ENCODE results near the gene SPRR5.

SPRR5 gene

DNA sequence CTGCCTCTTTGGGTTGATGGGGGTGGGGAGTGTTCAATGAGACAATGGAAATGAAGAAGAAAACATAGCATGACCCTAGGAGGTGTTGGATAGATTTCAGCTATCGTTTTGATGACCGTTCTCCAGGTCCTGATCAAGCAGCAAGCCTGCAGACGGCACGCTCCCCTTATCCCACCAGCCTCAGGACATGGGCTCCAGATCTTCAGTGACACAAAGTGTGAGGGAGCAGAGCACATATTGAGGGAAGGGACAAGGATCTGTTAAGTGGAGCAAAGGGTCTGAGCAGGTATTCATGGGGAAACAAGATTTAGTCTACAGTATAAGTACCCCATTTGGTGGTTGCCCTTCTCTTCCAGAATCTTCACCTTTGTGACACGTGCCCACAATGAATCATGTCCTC, 4.7 kb downstream of the SPRR5 start:
- DNase-seq, result no peak

DNA sequence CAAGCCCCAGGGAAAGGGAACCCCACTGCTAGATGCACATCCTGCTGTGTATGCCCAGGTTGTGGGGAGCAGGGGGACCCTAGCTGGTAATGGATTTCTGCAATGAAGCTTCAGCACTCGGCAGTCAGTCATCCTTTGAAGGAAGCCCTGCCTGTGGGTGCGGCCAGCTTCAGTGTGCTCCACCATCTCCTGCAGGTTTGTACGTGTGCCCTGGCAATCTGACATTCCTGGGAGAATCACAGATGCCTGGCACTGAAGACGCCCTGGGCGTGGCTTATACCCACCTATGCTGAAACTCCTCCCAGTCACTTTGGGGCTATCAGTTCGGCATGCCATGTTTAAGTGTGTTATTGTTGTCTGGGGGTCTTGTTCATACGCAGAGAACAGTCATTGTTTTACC, 6.8 kb downstream of the SPRR5 start:
- no peak for DNase-seq

DNA sequence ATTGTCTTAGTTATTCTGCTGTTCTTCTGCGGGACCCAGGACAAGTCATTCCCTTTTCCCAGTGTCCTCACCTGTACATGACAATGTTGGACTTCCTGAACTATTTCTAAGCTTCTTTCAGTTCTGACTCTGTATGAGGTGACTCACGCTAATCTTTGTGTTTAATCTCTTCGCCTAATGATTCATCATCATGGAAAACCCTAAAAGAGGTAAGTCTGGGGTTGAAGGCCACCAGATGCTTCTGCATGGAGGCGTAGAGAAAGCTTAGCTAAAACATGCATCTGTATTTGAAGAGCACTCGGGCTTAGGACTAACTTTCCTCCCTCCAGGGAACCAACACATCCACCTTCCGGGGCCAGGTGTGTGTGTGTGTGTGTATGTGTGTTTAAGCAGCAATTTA, 7.4 kb downstream of the SPRR5 start:
- no peak for DNase-seq

DNA sequence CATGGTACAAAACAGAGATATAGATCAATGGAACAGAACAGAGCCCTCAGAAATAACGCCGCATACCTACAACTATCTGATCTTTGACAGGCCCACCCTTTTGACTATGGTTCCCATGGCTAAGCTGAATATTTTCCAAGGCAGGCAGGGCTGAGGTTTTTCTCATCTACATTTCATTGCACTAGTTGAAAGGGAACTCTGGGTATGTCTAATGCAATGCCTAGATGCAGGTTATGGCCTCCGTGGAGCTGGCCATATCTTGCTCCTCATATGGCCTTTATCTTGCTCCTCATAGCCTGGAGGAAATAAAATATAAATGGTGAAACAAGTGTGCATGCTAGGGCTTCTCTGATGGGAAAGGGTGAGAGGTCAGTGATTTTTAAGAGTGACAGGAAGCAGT, 10.6 kb downstream of the SPRR5 start:
- DNase-seq, result no peak

DNA sequence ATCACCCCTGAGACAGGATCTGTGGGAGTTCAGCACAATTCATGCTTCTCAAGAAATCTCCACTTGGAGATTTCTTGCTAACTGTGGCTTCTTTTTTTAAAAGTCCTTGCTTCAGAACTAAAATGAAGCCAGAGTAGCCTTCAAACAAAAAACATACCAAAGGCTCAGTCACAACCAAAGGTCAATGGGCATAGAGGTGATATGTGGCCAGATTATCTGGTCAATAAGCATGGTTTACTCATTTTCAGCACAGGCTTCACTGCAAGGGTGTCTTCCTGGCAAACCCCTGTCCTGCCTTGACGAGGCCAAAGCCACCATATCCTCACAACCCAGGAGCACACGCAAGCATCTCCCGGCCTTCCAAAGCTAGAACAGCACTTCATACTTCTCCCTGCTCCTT, 12.3 kb downstream of the SPRR5 start:
- DNase-seq, result no peak

DNA sequence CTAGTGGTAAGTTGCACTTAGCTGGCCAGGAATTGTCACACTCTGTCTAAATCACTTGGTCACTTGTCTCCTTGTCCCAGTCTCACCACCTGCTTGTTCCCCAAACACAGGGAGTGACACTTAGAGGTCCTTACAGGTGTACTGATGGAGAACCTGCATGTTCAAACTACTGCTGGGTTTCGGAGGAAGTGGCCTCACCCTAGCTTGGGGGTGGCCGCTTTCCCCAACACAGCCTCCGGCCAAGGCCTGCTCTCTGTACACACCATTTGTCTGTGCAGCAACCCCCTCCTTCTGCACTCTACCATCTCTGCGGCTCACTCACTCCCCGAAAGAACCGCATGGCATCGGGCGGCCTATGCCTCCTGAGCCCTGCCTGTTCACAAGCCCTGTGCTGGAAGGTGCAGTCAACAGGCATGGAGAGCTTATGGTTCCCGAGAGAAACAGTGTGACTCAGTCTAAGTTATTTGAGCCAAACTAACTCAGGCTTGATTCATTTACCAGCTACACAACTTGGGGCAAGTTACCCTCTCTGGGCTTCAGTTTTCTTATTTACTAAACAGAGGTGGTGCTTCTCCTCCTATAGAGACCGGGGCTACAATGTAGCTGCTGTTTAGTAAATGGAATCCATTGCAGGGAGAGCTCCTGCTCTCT, 12.9 kb downstream of the SPRR5 start:
- no peak for DNase-seq

DNA sequence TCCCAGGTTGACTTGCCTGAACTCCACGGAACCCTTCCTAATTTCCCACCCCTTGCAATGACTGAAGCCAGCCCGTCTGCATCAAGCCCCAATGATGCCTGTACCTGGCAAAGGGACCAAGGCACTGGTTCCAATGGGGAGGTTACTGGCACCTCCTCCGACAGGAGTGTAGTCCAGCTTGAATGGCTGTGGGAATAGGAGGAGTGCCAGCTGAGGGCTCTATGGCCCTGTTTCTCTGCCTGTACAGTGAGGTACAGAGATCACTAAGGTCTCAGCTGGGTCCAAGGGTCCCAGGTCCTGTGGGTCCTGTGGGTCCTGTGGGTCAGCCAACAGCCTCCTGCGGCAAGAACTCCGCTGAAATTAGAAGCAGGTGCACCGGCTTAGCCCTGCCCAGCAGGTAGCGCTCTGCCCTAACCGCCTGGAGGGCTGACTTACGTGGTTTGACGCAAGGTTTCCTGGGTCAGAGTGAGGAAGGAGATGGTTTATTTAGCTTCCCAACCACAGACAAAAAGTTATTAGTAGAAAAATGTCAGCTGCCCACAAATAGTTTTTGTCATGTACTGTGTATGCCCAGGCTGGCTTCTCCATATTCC, 13.5 kb downstream of the SPRR5 start:
- DNase-seq, result no peak

DNA sequence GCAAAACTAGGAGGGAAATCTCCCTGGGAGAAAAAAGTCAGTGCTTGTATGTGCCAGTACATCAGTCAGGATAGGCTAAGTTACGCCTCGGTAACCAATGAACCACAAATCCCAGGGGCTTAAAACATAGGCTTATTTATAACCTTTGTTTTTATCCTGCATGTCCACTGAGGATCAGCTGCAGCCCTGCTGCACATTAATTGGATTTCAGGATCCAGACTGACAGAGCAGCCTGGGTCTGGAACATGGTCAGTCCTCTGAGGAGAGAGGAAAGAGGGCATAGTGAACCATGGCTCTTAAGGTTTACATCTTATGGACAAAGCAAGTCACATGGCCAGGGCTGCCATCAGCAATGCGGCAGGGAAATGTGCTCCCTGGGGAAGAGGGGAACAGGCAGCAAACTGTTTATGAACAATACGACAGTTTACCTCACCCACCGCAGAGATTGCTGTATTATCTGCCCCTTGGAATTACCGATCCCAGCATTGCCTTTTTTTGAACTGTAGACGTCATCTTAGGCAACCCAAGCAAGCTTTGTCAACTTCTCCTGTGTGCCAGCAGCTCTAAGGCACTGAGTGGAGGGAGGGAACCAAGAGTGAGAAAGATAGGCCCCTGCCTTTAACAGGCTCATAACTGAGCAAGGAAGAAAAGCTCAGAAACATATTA, 14.4 kb downstream of the SPRR5 start:
- DNase-seq, result no peak

DNA sequence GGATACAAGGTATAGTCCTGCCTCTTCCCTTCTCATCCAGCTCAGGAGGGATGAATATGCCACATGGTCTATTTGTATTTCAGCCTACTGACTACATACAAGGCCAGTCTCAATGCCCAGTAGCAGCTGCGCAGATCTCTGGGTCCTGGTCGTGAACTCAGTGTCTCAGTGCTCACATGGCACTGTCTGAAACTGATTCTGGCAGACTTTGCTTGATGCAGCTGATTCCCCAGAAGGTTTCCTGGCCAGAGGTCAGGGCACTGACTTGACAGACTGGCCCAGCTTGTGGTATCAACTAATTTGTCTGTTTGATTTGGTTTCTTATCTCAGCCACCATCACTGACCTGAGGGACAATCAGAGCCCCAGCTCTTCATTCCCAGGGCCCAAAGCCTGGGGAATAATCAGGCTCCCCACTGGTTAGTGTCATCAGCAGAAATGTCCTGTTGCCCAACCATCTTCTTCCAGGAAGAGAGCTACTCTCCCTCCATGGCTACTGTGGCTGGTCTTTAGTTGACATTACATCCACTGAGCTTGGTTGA, 15.9 kb downstream of the SPRR5 start:
- DNase-seq, result no peak

DNA sequence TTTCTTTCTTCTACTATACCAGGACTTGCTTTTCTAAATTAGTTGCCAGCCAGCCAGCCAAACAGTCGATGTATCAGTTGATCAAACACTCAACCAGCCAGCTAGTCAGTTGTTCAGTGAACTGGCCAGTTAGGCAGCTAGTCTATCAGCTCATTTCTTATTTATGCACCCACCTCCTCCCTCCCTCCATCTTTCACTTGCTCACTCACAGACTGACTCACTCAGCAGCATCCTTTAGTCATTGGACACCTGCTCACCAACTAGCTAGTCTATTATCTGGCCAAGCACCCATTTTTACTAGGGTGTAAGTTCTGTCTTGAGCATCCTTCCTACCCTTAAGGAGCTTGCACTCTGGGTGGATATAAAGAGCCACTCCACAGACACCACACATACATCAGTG, 17.5 kb downstream of the SPRR5 start:
- no peak for DNase-seq

DNA sequence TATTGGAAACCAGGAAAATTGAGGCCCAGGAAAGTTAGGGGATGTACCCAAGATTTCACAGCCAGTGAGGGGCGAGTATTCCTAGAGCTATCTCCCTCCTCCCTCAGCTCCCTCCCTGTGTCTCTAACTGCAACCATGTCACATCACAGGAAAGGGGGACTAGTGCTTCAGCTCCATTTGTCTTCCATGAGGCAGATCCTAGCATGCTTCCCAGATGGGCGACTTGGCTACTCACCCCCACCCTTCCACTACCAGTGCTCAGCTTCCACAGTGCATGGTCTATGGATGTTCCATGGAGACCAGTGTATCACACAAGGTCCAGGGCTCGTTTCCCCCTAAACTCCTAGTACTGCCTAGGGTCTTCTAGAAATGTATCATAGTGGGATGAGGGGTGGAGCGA, 18.8 kb downstream of the SPRR5 start:
- DNase-seq, result no peak

DNA sequence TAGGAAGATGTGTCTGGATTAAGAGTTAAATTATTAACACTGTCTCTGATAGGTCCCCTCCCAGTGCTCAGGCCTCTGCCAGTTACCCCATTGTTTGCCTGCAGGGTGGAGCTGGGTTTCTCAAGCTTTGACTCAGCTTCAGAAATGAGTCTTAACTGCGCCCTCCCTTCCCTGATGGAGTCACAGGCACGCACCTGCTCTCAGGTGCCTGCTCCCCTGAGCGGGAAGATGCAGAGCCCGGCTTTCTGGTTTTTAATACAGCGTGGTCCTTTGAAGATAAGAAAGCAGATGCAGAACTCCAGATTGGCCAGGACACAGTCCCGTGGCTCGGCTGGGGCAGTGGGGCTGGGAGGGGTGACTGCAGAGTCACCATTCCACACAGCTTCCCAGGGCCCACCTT, 20.2 kb downstream of the SPRR5 start:
- no peak for DNase-seq

DNA sequence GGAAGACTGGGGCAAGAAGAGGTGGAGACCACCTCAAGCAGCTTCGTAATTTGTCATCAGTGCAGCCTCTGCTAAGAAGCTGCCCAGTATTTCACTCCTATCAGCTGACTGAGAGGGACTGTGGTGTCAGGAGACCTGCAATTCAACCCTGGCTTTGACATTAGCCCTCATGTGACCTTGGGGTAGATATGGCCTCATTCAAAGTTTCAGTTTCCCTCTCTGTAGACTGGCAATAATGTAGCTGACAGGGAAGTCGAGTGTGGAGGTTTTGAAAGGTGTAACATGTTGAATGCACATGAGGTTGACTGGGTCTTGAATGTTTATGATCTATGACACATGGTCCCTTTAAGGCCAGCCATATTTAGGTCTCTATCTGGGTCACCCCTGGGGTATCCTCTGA, 21.2 kb downstream of the SPRR5 start:
- no peak for DNase-seq

DNA sequence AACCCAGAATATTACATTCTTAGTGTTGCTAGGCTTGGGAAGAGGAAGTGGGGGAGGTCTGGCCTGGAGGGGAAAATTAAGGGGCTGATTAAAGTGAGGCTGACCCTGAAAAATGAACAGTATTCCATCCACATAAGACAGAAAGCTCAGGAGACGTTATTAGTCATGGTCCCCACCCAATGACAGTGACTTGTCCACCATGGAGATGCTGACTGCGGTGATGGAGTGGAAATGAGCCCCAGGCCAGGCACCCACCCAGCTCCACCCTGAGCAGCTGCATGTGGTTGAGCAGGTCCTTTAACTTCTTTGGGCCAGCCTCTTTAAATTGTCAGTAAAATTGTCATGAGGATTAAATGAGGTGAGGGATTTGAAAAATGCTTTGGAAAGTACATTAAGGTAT, 22.0 kb downstream of the SPRR5 start:
- DNase-seq, result no peak

DNA sequence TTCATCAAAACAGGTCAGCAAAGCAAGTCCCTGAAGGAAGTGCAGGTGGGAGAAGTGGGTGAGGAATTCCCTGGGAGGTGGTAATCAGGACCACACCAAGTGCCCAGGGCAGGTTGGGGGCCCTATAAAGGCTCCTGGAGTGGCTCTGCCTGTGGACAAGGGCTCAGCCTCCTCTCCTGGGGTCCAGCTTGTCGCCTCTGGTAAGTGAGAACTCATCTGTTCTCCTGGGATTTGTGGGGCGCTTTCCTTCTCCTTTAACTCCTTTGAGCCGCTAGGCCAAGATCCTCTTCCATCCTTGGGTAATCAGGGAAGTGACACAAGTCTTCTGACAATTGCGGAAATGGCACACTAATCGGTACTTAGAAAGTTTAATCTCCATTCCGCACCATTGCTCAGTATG, 23.5 kb downstream of the SPRR5 start, which contains the start of gene SPRR4:
Gene SPRR4, plus strand, starts transcription at position 154 of the 400 bp plus-strand sequence. CDS start 1,243 bp downstream, outside the sequence.
- DNase-seq, result no peak

DNA sequence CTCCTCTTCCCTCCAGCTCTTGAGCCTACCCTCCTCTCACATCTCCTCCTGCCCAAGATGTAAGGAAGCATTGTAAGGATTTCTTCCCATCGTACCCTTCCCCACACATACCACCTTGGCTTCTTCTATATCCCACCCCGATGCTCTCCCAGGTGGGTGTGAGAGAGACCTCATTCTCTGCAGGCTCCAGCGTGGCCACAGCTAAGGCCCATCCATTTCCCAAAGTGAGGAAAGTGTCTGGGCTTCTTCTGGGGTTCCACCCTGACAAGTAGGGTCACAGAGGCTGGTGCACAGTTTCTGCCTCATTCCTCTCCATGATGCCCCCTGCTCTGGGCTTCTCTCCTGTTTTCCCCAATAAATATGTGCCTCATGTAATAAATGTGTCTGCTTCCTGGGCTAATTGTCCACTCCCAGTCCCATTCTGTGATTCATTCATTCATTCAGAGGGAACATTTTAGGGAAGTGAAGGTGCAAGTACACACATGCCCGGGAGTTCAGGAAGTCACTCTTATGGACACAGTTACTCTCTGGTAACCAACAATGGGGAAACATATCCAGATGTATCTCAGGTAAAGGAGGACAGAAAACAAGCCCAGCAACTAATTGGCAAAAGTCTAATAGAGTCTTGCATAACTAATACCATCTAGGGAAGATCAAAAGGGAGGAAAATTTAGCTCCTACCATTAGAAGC, 25.3 kb downstream of the SPRR5 start:
- DNase-seq, result no peak

DNA sequence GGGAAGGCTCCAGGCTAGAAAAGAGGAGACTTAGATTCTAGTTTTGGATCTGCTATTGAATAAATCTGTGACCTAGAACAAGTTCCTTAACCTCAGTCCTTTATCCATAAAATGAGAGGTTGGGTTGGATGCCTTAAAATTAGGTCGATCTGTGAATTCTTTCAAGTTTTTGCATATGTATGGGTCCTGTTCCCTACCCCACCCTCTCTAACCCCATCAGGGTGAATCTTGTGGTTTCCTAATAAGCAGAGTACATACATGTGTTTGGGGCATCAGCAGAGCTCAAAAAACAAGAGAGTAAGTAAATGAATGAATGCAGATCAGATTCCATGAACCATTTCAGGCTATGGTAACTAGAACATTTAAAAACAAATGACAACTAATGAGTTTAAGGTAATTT, 29.7 kb downstream of the SPRR5 start:
- DNase-seq, result no peak

DNA sequence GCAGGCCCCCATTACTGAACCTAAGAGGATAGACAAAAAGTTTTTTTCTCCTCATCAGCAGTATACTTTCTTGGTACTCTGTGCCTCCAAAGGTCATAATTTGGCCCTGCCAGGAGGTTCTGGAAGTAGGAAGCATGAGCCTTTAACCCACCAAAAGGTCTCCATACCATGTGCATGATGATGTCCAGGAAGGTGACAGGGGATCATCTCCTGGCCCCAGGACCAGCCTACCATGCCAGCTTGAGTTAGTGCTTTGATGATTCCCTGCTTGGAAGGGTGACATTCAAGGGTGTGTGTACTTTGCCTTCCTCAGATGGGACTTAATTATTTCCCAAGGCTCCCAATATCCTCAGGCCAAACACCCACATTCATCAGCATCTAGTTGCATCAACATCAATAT, 30.6 kb downstream of the SPRR5 start:
- no peak for DNase-seq

DNA sequence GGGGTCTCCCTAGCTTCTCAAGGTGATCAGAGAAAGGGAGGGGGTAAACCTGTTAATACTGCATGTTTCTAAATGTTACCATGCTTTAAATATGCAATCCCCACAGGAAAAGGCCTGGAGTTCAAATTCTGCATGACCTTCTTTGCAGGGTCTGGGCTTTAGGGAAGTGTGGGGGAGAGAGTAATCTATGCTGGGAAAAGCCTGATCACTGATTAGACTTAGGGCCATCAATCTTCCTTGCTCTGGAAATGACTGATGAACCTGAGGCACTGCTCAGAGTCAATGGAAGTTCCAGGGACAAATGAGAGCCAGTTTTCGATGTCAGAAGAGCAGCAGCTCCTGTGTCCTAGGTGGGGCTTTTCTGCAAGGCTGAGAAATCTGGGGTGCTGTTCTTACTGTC, 33.7 kb downstream of the SPRR5 start:
- no peak for DNase-seq

DNA sequence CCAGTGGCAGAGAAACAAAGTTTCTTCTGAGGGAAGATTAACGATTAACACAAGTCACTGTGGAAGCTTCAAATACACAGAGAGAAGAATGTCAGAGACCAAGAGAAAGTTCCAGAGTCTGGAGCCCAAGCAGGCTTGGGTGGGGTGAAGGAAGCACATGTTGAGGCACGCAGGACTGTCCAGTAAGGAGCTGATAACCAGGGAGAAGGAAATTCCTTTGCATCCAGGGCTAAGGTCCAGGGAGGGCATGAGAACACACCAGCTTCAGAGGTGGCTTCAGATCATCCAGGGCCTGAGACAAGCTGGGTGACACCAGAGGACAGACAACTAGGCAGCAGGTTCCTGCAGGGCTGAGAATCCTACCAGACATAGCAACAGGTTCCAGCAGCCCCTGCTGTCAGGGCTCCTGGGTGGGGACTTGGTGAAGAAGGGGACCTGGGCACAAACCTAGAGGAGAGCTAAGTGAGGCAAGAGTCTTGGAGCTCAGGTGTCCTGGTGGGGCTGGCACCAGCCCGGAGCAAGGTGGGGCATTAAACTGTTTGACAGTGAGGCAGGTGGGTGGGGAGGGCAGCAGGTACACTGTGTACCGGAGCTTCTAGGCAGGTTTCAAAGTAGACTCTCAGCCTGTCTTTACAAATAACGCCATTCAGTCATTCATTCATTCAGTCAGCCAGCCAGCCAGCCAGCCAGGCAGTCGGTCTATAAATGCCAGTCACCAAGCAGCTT, 34.3 kb downstream of the SPRR5 start:
- DNase-seq, result no peak

DNA sequence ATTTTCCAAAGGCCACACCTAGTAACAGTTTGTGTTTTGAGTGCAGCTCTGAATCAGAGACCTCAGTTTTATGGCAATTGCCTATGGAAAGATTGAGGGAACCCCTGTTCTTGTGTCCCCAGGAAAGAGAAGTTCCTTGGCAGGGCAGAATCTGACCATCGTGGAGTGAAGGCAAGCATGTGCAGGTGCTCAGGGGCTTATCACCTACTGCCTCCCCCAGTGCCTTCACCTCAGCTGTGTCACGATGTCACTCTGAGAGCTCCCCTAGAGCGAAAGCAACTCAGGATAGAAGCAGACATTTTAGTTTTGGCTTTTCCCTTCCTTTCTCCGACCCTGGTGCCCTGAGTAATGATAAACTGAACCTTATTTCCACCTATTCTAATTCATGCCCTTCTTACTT, 35.1 kb downstream of the SPRR5 start:
- DNase-seq, result no peak

DNA sequence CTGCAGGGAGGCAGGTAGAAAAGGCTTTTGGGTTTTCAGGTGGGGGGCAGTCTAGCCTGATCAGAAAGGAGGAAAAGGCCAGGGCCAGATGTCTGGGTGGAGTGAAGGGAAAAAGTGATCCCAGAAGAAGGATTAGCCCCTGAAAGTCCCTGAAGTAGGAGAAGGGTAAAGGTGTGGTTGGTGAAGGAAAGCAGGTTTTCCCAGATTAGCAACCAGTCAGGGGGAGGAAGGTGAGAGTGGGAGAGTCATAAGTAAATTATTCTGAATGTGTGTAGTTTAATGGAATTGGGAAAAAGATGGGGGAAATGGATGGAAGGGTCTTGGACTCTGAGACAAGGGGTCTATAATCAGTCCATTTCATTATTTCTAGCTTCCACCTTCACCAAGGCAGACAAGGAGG, 36.2 kb downstream of the SPRR5 start:
- no peak for DNase-seq

DNA sequence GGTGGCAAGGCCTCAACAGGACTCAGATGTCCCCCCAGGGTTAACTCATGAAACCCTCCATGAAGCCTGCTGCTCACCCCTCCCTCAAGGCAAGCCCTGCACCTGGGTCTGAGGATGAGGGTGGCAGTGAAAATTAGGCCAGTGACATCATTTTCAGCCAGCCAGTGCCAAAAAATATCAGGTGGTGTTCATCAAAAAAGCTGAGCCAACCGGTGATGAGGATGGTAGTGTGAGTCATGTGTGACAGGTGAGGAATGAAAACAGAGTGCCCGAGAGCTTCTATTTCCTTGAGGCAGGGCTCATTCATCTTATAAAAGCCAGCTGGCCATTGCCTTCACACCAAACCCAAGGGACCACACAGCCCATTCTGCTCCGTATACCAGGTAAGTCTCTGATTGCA, 36.7 kb downstream of the SPRR5 start, which contains the start of gene SPRR1A:
Gene SPRR1A, plus strand, starts transcription at position 339 of the 400 bp plus-strand sequence. CDS start 1,150 bp downstream, outside the sequence.
- DNase-seq, result no peak

All from AML-193 (cell line).